GM12801 (cell line): ENCODE measurements around the gene GFOD1.

Source experiments
- CTCF ChIP-seq: IDR thresholded peaks from one replicate; pipeline ENCODE4 v1.5.1; 2011; ENCODE audit warnings: control low read depth; ENCODE audit not compliant: insufficient read length; ENCODE audit errors: extremely low read depth

GFOD1 gene

GRCh38 chr6:13373919-13374318 lies 113.5 kb downstream of the GFOD1 start:
- TF ChIP-seq CTCF, result no peak

- TF ChIP-seq CTCF, result no peak
These were observed 113.9 kb downstream of the GFOD1 start for GRCh38 chr6:13373488-13373886.

- no peak for TF ChIP-seq CTCF
These were observed 114.5 kb downstream of the GFOD1 start for GRCh38 chr6:13372688-13373487.

GRCh38 chr6:13372076-13372475 lies 115.3 kb downstream of the GFOD1 start:
- TF ChIP-seq CTCF, result no peak

GRCh38 chr6:13371421-13372072 lies 115.9 kb downstream of the GFOD1 start:
- no peak for TF ChIP-seq CTCF

- TF ChIP-seq CTCF, result no peak
These were observed 116.8 kb downstream of the GFOD1 start for GRCh38 chr6:13370623-13371022.

- no peak for TF ChIP-seq CTCF
These were observed 117.8 kb downstream of the GFOD1 start for GRCh38 chr6:13369591-13369990.
